ENCODE measurements around the gene PADI4.
"Not testable (repeated sequence)": the region's sequence is repeated elsewhere in the genome, so short reads cannot be mapped to it uniquely, and the experiment has no call there.

Gene PADI4

GRCh38 chr1:17314491-17314971, 6.5 kb downstream of the PADI4 start:
- H3K9me3 ChIP-seq: no peaks in the 10 kb centered on the region
- no peaks in the 10 kb centered on the region for H3K36me3 ChIP-seq
- no peak overlapping the region for H3K4me3 ChIP-seq (ENCODE audit: low read depth, low read length)
- no peak for DNase-seq
- no peaks in the 10 kb centered on the region for H3K4me1 ChIP-seq
- no peak for TF ChIP-seq CTCF (IDR thresholded peaks at IDR 0.05; ENCODE audit: low read depth, low read length)
- H3K27me3 ChIP-seq: no peaks in the 10 kb centered on the region

GRCh38 chr1:17315542-17316130, 7.6 kb downstream of the PADI4 start:
- Histone ChIP-seq H3K4me3 (ENCODE audit: low read depth, low read length) (no peak overlapping the region), H3K36me3 (no peaks in the 10 kb centered on the region), H3K4me1 (no peaks in the 10 kb centered on the region), H3K27me3 (no peaks in the 10 kb centered on the region), H3K9me3 (no peaks in the 10 kb centered on the region)
- TF ChIP-seq CTCF (IDR thresholded peaks at IDR 0.05; ENCODE audit: low read depth, low read length): no peak
- DNase-seq: no peak

- Histone ChIP-seq H3K4me1 (no peaks in the 10 kb centered on the region), H3K36me3 (no peaks in the 10 kb centered on the region), H3K27me3 (no peaks in the 10 kb centered on the region), H3K9me3 (no peaks in the 10 kb centered on the region), H3K4me3 (ENCODE audit: low read depth, low read length) (no peak overlapping the region)
- DNase-seq: no peak
- TF ChIP-seq CTCF (IDR thresholded peaks at IDR 0.05; ENCODE audit: low read depth, low read length): no peak
Observed at GRCh38 chr1:17316704-17317103, 8.7 kb downstream of the PADI4 start.

- H3K9me3 ChIP-seq: no peaks in the 10 kb centered on the region
- no peaks in the 10 kb centered on the region for H3K36me3 ChIP-seq
- H3K4me3 ChIP-seq (ENCODE audit: low read depth, low read length): no peak overlapping the region
- H3K4me1 ChIP-seq: no peaks in the 10 kb centered on the region
- DNase-seq: no peak
- no peak for TF ChIP-seq CTCF (IDR thresholded peaks at IDR 0.05; ENCODE audit: low read depth, low read length)
- no peaks in the 10 kb centered on the region for H3K27me3 ChIP-seq
Observed at GRCh38 chr1:17318262-17318661, 10.3 kb downstream of the PADI4 start.

GRCh38 chr1:17319561-17320350, 11.8 kb downstream of the PADI4 start:
- Histone ChIP-seq H3K9me3 (no peaks in the 10 kb centered on the region), H3K4me3 (ENCODE audit: low read depth, low read length) (no peak overlapping the region), H3K36me3 (no peaks in the 10 kb centered on the region), H3K27me3 (no peaks in the 10 kb centered on the region), H3K4me1 (no peaks in the 10 kb centered on the region)
- no peak for TF ChIP-seq CTCF (IDR thresholded peaks at IDR 0.05; ENCODE audit: low read depth, low read length)
- DNase-seq: no peak

GRCh38 chr1:17321857-17322390, 13.9 kb downstream of the PADI4 start:
- not testable (repeated sequence) for H3K4me3 ChIP-seq (ENCODE audit: low read depth, low read length); DNase-seq; H3K9me3 ChIP-seq; H3K4me1 ChIP-seq; H3K27me3 ChIP-seq; H3K36me3 ChIP-seq
